GM21717 (cell line): ENCODE results near the gene TRIM46.
"Not testable (repeated sequence)": the region's sequence is repeated elsewhere in the genome, so short reads cannot be mapped to it uniquely, and the experiment has no call there.

Experiments
- ATAC-seq: cut with Tn5 transposase; IDR thresholded peaks from one replicate; pipeline ENCODE4 v1.9.1; 2021; ENCODE audit warnings: mild to moderate bottlenecking, moderate library complexity; ENCODE audit not compliant: unreplicated experiment

Gene TRIM46

DNA sequence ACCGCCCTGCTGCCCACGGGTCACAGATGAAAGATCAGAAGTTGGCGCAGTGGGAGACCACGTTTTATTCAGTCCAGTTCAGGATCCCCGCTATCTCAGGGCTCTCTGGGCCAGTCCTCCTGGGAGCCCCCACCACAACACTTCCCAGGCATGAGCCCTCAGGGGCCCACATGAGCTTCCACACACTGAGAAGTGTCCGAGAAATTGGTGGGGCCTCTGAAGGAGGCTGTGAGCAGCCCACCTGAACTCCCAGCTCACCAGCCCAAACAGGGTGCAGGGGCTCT lies 12.1 kb downstream of the TRIM46 start:
- ATAC-seq: no peak

DNA sequence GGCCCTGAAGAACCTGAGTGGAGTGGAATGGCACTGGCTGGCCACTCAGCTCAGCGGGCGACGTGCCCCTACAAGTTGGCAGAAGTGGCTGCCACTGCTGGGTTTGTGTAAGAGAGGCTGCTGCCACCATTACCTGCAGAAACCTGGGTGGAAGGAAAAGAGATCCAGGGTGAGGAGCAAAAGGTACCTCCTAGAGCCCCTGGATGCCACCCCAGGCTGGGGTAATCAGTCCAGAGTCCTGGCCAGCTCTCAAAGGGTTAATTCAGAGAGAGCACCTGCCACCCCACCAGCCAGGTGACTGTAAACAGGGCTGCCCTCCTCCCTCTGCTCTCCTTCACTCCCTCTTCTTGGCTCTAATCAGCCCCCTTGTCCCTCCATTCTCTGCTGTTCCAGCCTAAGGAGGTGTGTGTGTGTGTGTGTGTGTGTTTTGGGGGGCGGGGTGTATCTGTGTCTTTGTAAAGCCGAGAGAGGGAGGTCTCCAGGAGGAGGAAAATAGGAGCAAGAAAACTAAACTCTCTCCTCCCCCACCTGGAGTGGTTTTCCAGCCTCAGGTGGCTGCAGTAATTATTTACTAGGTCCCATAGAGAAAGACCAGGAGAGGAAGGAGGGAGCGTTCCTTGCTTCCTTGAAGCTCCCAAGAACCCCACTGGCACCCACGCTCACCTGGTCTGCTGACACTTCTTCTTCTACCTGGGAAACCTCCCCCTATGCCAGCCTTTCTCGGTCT lies 12.6 kb downstream of the TRIM46 start:
- ATAC-seq: no peak

DNA sequence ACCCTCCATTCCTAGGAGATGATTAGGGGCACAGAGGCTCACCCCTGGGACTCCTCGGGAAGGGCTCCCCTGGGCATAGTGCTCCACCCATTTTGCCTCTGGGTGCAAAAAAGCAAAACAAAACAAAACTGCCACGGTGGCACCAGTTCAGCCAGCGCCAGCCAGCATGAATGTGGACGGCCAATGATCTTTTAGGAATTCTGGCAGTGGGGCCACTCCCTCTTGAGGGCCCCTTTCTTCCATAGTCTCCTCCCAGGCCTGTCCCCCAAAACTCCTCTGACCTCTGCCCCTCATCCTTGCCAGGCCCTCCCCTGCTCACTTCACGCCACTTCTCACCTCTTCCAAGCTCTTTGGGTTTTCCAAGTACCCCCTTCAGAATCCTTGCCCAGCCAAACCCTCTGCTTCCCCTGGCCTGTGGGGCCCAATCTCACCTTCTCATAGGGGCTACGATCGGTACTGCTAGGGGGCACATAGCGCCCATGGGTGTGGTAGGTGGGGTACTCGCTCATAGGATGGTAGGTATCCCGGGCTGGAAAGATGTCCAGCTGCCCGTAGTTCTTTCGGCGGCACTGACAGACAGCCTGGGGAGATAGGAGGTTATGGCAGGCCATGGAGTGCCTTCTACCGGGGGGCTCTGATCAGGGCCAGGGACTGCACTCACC lies 13.3 kb downstream of the TRIM46 start:
- ATAC-seq: no peak

DNA sequence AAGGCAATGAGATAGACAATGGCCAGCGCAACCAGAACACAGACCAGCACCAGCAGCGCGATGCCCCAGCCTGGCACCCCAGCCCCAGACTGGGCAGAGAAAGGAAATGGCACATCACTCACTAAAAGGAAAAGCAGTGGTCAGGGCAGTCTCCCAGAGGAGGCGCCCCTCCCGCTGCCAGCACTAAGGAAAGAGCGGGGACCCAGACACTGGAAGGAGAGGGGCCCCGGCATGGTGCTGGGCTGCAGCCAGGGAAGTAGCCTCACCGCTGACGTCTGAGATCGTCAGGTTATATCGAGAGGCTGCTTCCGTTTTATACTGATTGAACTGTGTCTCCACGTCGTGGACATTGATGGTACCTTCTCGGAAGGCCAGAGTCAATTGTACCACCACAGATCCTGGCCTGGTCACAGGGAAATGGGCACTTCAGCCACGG lies 13.8 kb downstream of the TRIM46 start:
- ATAC-seq: no peak

DNA sequence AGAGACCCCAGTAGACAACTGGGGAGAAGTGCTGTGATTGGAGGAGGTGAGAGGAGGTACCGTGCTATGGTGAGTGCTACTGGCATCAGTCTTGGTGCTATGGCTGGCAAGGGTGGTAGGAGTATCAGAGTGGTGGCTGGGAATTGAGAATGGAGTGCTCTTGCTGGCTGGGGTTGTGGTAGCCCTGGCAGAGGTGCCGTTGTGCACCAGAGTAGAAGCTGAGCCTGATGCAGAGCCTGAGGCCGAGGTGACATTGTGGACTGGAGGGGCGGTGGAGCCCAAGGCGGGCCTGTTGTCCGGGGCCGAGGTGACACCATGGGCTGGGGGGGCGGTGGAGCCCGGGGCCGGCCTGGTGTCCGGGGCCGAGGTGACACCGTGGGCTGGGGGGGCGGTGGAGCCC lies 14.6 kb downstream of the TRIM46 start:
- no peak for ATAC-seq

DNA sequence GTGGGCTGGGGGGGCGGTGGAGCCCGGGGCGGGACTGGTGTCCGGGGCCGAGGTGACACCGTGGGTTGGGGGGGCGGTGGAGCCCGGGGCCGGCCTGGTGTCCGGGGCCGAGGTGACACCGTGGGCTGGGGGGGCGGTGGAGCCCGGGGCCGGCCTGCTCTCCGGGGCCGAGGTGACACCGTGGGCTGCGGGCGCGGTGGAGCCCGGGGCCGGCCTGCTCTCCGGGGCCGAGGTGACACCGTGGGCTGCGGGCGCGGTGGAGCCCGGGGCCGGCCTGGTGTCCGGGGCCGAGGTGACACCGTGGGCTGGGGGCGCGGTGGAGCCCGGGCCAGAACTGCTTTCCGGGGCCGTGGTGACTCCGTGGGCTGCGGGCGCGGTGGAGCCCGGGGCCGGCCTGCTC lies 16.3 kb downstream of the TRIM46 start:
- not testable (repeated sequence) for ATAC-seq

DNA sequence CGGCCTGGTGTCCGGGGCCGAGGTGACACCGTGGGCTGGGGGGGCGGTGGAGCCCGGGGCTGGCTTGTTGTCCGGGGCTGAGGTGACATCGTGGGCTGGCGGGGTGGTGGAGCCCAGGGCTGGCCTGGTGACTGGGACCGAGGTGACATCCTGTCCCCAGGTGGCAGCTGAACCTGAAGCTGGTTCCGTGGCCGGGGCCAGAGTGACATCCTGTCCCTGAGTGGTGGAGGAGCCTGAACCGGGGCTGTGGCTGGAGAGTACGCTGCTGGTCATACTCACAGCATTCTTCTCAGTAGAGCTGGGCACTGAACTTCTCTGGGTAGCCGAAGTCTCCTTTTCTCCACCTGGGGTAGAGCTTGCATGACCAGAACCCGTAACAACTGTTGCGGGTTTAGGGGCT lies 18.3 kb downstream of the TRIM46 start:
- ATAC-seq: no peak

DNA sequence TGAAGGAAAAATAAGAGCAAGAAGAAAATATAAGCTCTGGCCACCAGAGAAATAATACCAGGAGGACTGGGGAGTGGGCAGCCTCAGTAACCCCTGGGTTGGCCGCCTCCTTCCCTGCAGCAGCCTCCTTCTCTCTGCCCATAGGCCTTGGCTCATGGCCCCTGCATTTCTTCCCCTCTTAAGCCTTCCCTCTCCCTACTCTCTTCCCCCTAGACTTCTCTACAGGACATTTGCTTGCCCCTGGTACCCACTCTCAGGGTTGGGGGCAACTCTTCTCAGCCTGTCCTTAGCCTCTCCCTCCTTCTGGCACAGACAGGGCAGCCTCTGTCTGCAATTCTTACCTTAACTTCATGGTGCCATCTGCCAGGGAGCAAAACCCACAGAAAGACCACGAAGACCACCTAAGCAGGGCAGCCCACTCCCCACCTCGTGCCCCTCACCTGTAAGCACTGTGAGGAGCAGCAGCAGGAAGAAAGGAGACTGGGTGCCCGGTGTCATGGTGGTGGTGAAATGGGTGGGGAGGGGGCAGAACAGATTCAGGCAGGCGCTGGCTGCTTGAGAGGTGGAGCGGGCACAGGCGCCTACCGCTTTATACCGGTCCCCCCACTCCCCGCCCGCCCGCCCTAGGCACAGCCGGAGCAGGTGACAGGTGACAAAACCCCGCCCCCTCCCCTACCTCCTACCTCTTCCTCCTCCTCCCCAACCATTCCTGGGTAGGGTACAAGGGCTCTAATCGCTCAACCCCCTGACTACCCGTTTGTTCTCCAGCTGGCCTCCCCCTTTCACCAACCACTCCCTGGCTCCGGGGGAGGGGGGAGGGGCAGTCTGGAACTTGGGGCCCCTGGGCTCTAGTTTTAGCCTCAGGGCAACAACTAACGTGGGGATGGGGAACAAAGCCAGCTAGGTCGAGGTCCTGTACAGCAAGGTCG lies 19.0 kb downstream of the TRIM46 start:
- ATAC-seq: no peak

DNA sequence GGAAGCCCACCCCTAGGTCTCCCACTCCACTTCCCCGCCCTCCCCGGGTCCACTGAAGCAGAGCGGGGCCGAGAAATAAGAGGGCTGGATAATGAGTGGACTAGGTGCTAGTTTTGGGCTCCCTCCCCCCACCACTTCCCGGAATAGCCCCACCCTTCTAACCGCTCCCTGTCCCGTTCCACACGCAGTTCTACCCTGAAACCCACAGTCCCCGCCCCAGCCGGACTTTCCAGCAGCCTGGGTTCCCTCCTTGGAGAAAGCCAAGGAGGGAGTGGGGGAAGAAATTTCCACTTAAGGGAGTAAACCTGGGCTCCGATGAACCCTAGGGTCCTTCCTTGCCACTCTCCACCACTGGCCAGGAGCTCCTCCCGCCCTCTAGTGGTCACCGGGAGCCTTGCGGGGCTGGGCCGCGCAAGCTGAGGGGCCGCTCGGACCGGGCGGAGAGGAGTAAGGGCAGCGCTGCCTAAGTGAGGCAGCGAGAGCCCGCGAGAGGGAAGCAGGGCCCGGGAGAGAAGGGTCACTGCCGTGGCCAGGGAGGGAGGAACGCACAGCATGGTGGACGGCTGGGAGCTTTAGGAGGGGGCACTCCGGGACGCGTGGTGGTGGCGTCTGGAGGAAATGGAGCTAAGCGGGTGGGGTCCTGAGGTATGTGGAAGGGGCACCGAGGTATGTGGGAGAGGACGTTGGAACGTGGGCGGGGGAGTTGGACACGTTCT lies 19.8 kb downstream of the TRIM46 start:
- peak; percentile 61 for ATAC-seq

DNA sequence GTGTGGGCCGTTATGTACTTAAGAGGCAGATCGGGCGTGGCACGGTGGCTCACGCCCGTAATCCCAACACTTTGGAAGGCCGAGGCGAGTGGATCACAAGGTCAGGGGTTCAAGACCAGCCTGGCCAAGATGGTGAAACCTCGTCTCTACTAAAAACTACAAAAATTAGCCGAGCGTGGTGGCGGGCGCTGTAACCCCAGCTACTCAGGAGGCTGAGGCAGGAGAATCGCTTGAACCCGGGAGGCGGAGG lies 20.3 kb downstream of the TRIM46 start:
- not testable (repeated sequence) for ATAC-seq

DNA sequence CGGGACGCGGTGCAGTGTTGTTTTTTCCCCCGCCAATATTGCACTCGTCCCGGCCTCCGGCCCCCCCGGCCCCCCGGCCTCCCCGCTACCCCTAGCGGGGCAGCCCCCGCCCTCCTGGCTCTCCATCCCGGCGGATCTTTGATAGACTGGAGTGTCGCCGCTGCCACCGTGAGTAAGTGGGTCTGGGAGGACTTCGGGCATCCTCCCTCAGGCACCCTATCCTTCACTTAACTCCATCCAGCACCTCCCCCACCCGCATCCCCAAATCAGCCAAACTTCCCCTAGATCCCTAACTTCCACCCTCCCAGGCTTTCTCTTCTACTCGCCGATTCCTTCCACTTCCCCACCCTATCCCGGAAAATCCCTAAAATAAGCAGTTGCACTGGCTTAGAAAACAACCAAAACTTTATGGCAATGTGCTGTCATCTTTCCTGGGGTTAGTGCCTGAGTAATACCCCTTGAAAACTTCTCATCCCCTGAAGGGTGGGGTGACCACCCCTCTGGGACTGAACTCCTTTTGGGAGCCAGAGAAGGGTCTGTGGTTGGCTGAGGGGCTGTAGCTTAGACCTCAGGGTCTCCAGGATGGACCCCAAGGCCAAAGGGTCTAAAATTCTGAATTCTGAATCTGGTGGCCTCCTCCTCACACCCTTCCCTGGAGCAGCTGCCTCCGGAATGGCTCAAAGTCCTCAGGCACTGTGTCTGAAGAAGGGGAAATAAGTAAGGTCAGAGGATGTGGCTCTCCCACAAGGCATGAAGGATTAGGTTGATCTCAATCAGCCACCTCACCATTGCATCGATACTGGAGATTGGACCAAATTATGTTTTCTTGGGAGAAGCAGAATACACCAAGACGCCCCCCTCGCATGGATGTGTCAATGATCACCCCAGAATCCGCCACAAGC lies 21.8 kb downstream of the TRIM46 start:
- no peak for ATAC-seq

DNA sequence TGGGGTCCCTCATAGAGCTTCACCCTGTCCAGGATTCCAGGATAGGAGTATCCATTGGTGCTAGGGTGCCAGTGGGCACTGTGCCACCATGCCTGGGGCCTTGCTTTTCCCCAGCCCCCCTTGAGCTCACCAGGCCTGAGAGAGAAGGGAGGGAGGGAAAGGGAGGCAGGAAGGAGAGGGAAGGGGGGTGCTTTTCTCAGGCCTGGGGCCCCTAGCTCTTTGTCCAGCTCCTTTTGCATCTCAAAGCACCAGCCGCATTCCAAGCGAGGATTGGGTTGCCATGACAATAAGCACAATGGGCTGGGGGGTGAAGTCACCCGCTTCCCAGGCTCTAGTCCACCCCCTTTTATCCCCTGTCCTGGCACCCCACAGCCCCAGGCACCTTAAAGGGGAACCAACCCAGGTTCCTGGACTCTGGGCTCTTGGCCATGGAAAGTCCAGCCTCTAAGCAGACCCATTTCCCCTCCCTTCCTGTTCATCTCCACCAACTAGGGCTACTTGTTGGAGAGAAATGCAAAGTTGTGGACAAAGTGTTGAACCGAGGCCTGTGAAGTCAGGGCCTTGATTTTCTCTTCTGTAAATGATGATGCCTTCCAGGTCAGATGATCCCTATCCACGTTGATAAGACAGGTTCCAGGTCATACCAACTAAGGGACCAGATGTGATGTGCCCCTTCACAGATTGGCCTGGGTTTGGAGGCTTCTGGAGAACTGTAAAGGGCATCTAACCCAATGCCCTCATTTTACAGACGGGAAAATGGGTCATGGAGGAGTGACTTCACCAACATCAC lies 22.6 kb downstream of the TRIM46 start:
- no peak for ATAC-seq

DNA sequence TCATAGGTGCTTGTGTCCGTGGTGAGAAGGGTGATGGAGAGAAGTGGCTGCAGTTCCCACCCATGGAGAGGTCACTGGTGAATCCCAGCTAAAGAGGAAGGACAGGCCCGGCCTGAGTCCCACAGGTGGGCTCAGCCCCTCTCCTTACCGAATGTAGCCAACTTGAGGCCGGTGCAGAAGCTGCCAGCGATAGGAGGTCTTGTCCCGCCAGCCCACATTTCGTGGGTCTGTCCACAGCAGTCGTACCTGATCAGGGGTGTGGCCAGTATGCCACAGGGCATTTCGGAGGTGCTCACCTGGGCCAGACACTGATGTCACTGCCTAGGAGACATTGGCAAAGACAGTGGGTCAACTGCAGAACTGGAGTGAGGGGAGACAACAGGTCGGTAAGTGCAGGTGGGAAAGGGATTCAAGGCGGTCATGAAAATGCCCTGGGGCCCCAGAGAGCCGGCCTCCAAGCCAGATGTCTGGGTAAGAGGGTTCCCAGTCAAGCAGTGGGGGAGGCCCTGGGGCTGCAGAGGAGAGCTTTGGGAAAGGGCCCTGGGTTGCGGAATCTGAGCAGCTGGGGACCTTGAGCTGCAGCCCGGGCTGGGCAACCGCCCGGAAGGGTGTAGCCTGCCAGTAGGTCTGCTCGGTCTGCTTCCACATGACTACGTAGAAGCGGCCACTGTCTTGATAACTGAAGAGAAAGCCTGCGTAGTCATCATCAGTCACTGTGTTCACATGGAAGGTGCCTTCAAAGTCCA lies 23.4 kb downstream of the TRIM46 start:
- ATAC-seq: no peak

DNA sequence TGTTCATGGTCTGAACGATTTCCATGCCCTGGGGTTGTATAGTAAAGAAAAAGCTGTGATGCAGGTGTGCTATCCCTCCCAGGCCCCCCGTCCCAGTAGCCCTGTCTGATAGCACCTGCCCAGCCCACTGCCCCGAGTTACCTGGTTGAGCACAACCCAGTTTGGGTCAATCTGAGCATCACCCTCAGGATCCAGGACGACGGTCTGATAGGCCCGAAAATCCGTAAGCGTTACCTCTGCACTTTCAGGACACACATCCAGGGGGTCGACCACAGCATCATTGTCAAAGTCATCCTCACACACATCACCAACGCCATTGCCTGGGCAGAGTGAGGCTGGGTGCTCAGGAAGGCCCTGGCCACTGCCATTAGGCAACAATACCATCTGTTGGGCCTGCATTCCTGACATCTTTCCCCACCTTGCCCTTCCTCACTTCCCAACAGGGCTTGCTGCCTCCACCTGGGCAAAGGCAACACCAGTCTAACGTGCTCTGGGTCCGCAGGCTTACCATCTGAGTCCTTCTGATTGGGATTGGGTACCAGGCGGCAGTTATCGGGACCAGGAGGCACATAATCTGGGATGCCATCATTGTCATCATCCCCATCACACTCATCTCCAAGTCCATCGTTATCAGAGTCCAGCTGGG lies 24.4 kb downstream of the TRIM46 start:
- ATAC-seq: no peak

DNA sequence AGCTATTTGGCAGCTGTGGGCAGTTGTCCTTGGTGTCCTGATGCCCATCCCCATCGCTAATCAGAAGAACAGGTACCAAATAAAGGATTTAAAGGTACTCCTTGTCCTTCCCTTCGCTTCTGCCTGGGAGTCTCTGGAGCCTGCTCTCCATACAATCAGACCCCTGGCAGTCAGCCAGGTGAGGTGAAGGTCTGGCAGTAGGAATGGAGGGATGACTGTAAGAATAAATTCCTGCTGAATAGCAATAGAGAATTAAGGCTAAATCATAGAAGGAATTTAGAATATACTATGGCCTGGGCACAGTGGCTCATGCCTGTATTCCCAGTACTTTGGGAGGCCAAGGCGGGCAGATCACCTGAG lies 24.9 kb downstream of the TRIM46 start:
- no peak for ATAC-seq

DNA sequence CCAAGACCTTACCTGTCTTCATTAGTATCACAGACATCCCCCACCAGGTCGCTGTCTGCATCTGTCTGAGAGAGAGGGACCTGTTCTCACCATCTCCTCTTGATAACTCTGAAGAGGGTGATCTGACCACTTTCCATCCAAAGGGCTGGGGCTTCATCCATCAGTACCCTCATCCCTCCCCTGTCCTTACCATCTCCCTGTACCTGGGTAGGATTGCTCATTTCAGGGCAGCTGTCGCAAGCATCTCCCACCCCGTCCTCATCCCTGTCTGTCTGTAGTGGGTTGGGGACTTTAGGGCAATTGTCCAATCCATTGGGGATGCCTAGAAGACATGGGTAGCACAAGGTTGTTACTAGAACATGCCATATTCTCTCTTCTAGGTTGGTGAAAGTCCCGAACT lies 26.1 kb downstream of the TRIM46 start:
- ATAC-seq: no peak

DNA sequence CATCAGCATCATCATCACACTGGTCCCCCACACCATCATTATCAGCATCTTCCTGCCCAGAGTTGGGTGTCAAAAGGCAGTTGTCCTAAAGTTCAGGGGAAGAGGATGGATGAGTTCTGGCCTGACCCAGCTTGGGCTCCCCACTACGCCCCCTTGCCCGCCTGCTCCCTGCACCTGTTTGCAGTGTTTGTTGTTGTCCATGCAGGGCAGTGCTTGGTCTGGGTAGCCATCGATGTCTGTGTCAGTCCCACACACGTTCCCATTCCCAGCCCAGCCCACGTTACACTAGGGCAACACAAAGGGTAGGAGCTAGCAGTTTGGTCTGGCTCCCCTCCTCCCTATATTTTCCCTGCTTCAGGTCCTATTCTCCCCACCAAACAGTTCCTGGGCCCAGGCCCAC lies 27.3 kb downstream of the TRIM46 start:
- ATAC-seq: no peak

DNA sequence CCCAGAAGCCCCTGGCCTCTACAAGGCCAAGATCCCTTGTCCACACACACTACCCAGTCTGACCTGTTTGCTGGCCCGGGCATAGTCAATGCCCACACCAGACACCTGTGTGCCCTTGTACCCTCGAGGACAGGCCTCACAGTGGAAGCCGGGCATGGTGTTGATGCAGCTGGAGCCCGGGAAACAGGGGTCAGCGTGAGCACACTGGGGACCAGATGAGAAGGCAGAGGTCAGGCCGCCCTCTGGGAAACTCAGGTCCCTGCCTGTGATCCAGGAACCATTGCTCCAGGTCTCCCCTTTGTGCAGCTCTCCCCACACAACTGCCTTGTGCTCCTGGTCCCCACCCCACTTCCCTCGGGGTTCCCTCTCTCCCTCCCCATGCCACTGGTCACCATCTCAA lies 28.5 kb downstream of the TRIM46 start:
- no peak for ATAC-seq
